Activated naive CD8-positive, alpha-beta T cell treated with anti-CD3 and anti-CD28 coated beads, Interleukin-2, amount 50 U/mL, for 16 hours (primary cell): Measurements from ENCODE around the gene MTMR11.

Source experiments
- DNase-seq: peaks from one replicate; pipeline ENCODE4 v3.0.0-alpha.2; 2020; ENCODE audit warnings: low read depth, low spot score

MTMR11 gene

DNA sequence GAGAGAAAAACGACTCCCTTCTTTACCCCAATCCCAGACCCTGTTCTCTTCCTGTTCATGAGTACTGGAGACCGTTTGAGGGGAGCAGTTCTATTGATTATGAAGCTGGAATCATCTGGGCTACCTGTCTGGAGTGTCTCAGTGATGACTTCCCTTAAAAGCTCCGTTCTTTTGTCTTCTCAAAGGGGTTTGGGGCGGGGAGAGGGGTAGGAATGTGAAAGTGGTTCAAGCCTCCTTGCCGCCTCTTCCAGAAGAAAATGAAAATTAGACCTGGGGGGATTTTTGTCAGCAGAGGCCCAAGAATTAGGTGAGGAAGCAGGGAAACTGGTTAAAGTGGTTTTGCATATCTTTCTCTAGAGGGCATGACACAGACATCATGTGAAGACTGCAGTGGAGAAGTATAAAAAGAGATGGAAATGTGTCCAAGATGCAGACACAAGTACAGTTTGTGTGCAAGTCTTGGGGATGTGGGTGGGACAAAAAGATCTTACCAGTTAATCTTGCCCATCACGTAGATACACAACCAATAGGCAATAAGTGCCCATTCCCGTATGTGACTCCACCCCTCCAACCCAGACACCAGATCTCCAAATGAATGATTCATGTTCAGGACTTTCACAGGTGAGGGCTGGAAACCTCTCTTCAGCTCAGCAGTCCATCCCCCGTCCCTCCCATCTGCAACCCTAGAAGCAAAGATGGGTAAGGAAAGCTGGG, 470 bp upstream of the MTMR11 start:
- DNase-seq, result no peak

DNA sequence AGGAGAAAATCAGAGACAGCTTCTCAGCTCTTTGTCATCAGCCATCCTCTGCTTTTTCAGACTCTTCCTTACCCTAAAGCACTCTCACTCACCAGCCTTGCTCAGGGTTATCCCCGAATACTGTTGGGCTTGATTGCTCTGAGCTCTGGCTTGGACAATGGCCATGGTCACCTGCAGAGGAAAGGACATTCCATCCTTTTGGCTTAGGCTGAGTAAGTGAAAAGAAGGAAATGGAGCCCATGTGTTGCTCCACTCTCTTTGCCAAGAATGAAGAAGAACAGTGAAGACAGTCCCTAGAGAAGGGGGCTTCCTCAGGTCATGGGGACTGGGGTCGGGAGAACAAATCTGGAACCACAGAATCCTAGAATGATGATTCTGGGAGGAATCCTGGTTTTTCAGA, 2.3 kb downstream of the MTMR11 start:
- DNase-seq, result no peak

DNA sequence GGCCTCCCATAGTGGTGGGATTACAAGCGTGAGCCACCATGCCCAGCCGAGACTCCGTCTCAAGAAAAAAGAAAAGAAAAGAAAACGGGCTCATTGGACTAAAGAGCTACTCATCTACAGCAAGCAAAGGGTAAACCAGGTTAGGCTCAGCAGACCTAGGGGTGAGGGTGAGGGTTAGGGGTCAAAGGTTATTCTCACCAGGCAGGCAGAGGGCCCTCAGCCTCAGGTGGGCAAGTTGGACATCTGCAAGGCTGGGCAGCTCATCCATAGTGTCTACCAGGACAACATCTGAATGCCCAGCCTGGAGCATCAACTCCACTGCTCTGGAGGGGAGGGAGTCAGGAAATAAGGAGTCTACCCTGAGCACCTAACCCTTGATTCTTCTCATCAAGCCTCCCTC, 3.5 kb downstream of the MTMR11 start:
- DNase-seq, result no peak

GRCh38 chr1:149932474-149932873, 4.2 kb downstream of the MTMR11 start:
- no peak for DNase-seq

GRCh38 chr1:149931212-149931790, 5.4 kb downstream of the MTMR11 start:
- DNase-seq, result no peak

GRCh38 chr1:149929856-149930255, 6.8 kb downstream of the MTMR11 start:
- no peak for DNase-seq

- no peak for DNase-seq
Observed at GRCh38 chr1:149928401-149928724, 8.3 kb downstream of the MTMR11 start.

- peak; percentile 88 for DNase-seq
Observed at GRCh38 chr1:149927563-149928400, 8.9 kb downstream of the MTMR11 start, which contains the start of gene SF3B4. Gene SF3B4, minus strand, starts transcription at chr1:149927803. Its CDS starts 44 bp downstream, at chr1:149927759.

GRCh38 chr1:149927056-149927562, 9.6 kb downstream of the MTMR11 start:
- DNase-seq, result no peak

GRCh38 chr1:149926296-149926695, 10.4 kb downstream of the MTMR11 start:
- no peak for DNase-seq

DNA sequence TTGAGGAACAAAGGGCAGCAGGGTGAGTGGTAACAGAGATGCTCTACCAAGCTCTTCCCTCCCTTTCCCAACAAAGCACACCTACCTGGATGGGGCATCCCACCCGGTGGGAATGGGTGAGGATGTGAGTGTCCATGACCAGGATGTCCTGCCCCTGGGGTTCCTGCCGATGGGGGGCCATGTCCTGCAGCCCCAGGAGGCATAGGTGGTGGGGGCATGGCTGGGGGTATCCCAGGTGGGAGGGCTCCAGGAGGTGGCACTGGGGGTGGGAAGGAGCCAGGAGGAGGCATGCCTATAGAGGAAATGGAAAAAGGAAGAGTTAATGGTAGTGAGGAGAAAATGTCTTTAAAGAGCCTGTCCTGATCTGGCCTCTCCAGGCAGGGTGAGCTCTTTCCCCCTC, 10.9 kb downstream of the MTMR11 start:
- DNase-seq, result no peak

- no peak for DNase-seq
Observed at GRCh38 chr1:149925345-149925744, 11.3 kb downstream of the MTMR11 start.

DNA sequence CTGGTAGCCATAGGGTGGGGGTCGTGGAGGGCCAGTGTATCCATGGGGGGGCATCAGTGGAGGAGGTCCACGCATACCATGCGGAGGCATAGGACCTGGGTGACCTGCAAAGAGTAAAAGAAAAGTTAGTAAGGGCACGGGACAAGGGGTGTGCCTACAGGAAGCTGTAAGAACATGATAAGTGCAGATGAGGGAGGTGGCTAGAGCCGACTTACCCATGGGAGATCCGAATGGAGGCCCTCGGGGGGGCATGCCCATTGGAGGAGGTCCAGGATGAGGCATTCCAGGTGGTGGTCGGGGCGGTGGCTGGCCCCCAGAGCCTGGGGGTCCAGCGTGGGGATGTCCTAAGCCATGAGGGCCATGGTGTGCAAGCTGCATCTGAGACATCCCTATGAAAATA, 13.1 kb downstream of the MTMR11 start:
- DNase-seq, result no peak

- no peak for DNase-seq
Observed at GRCh38 chr1:149917571-149918144, 19.0 kb downstream of the MTMR11 start, which contains the start of gene SV2A. Gene SV2A, minus strand, starts transcription at chr1:149917844. Its CDS starts 4,004 bp downstream, at chr1:149913840.

DNA sequence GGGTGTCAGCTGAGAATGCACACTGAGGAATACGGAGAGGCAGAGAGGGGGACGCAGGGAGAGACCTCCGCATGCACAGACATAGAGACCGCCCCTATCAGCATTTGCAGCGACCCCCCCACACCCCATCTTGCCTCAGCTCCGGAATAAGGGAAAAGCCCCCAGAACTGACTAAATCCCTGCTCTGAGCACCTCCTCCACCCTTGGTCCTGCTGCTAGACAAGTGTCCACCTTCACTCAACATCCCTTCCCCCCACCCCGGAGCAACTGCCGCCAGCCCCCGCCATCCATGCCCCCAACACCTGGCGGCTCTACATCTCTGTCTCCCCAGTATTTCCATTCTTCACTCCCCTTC, 19.8 kb downstream of the MTMR11 start:
- DNase-seq, result no peak

DNA sequence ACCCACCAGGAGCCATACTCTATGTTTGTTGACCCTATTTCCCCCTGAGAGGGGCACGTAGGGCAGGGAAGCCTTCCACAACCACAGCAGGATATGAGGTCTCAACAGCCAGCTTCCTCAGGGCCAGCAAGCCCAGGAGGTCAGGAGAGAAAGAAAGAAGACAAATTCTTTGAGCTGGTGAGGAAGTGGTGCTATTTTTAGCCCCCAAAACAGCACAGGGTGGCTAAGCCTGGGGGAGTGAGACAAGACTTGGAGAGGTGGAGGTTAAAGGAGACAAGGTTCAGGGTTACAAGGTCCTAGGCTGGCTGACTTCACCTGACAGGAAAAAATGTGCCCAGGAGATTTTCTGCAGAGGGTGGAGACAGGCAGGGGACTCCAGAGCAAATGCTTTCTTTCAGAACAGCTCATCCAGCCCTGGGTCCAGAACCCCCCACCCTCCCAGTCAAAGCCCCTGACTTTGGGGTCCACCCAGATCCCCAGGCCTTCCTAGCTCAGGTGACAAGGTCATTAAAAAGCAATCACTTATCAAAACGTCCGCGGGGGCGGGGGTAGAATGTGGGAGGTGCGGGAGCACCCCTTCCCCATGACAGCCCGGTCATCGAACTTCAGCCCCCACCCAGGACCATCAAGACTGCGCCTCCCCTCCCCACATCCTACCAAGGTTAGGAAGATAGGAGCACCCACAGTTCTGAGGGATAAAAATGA, 20.3 kb downstream of the MTMR11 start:
- DNase-seq, result no peak

- DNase-seq, result no peak
Observed at GRCh38 chr1:149915429-149916192, 21.1 kb downstream of the MTMR11 start.

GRCh38 chr1:149914545-149914944, 22.1 kb downstream of the MTMR11 start:
- no peak for DNase-seq

DNA sequence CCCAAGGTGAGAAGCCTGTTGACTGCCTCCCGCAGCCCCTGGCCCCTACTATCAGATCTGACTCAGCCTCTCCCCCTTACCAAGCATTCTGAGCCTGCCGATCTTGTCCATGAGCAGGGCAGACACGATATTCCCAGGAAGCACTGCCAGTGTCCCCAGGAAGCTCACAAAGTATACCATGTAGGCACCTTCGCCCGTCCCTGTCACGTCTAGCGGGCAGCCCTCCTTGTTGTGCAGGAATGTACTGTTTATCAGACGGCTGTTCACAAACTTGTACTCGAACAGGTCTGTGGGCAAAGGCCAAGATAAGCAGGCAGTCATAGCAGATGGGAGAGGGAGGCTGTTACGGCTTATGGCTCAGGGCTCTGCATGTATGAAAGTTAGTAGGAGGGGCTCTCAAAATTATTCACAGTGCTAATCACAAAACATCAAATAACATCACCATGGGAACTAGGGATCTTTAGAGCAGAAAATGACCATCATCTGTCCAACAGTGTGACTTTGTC, 30.1 kb downstream of the MTMR11 start:
- DNase-seq, result no peak

DNA sequence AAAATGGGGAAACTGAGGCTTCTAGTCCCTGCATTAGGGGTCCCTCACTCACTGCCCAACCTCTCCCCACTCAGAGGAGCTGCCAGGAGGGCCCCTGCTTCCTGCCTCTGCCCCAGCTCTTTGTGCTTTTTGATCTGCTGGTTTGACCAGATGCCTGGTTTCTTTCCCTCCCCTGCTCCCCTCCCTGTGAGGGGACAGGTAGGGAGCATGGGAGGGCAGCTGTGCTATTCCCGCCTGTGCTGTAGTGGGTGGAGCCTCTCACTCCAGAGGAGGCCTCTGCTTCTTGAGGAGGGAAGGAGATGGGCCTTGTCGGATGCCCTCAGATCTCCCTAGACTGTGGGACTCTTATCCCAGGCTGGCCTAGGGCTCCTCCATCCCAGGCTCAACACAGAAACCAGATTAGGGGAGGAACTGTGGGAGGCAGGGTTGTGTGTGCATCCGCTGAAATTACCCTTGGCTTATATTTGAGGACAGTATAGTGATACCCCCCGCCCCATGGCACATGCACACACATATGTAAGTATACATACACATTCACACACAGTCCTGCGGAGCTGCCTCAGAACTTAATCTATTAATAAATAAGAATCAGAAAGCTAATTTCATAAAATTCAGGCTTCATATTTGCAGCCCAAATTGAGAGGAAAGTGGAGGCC, 32.7 kb downstream of the MTMR11 start:
- no peak for DNase-seq
